Osteocyte (in vitro differentiated cells): ENCODE data around the gene COMMD2. TPM values are rescaled to one million over a fixed set of nuclear protein-coding genes. Genes with fewer than 3 reads are reported as not detected.

Source experiments
- DNase-seq: peaks from one replicate; pipeline ENCODE4 v3.0.0; 2021; ENCODE audit warnings: mixed read lengths; ENCODE audit not compliant: unreplicated experiment; ENCODE audit errors: extremely low spot score
- H3K27ac Mint-ChIP-seq: one replicate; pipeline ENCODE4 v1.8.0; 2021; ENCODE audit warnings: mild to moderate bottlenecking, mixed read lengths; ENCODE audit not compliant: unreplicated experiment
- H3K27me3 Mint-ChIP-seq: one replicate; pipeline ENCODE4 v1.8.0; 2021; ENCODE audit warnings: mixed read lengths; ENCODE audit not compliant: unreplicated experiment
- H3K36me3 Mint-ChIP-seq: one replicate; pipeline ENCODE4 v1.8.0; 2021; ENCODE audit warnings: mixed read lengths; ENCODE audit not compliant: unreplicated experiment
- H3K4me1 Mint-ChIP-seq: one replicate; pipeline ENCODE4 v1.8.0; 2021; ENCODE audit warnings: mixed read lengths; ENCODE audit not compliant: unreplicated experiment
- H3K4me3 Mint-ChIP-seq: one replicate; pipeline ENCODE4 v1.8.0; 2021; ENCODE audit warnings: mild to moderate bottlenecking, moderate library complexity, mixed read lengths; ENCODE audit not compliant: unreplicated experiment
- H3K9me3 Mint-ChIP-seq: one replicate; pipeline ENCODE4 v1.8.0; 2021; ENCODE audit warnings: mixed read lengths; ENCODE audit not compliant: unreplicated experiment
- CTCF ChIP-seq: fragments of 200-600 bp; sonication (generic); IDR thresholded peaks from 2 replicates; pipeline ENCODE4 v1.5.0; 2021; ENCODE audit warnings: antibody characterized with exemption, mild to moderate bottlenecking, moderate library complexity
- total RNA-seq: library from RNA; stranded (reverse); gene quantifications from 2 replicates; pipeline ENCODE4 v1.2.1, GENCODE V29; 2021

COMMD2 gene
- total RNA-seq, 1 donor from 2014 or later, result 49.7 TPM

GRCh38 chr3:149720918-149721317, 31.4 kb downstream of the COMMD2 start:
- peaks cover 9% of the 10 kb centered on the region for H3K36me3 Mint-ChIP-seq
- no peak overlapping the region for H3K4me3 Mint-ChIP-seq
- no peak overlapping the region for H3K27ac Mint-ChIP-seq
- H3K4me1 Mint-ChIP-seq, result no peaks in the 10 kb centered on the region
- H3K27me3 Mint-ChIP-seq, result no peaks in the 10 kb centered on the region
- H3K9me3 Mint-ChIP-seq, result peaks cover 19% of the 10 kb centered on the region
- TF ChIP-seq CTCF, result no peak
- no peak for DNase-seq

- Mint-ChIP-seq H3K27ac (no peak overlapping the region), H3K27me3 (no peaks in the 10 kb centered on the region), H3K4me3 (no peak overlapping the region), H3K4me1 (no peaks in the 10 kb centered on the region), H3K36me3 (peaks cover 7% of the 10 kb centered on the region), H3K9me3 (peaks cover 17% of the 10 kb centered on the region)
- no peak for DNase-seq
- TF ChIP-seq CTCF, result peak; percentile 84
These were observed 34.8 kb downstream of the COMMD2 start for GRCh38 chr3:149717391-149718056.

- H3K4me3 Mint-ChIP-seq, result no peak overlapping the region
- H3K9me3 Mint-ChIP-seq, result peaks cover 13% of the 10 kb centered on the region
- DNase-seq, result no peak
- no peaks in the 10 kb centered on the region for H3K4me1 Mint-ChIP-seq
- H3K27ac Mint-ChIP-seq, result no peak overlapping the region
- no peaks in the 10 kb centered on the region for H3K27me3 Mint-ChIP-seq
- peaks cover 6% of the 10 kb centered on the region for H3K36me3 Mint-ChIP-seq
- no peak for TF ChIP-seq CTCF
These were observed 35.3 kb downstream of the COMMD2 start for GRCh38 chr3:149716984-149717383.

GRCh38 chr3:149715247-149715646, 37.0 kb downstream of the COMMD2 start:
- Mint-ChIP-seq H3K36me3 (no peaks in the 10 kb centered on the region), H3K27me3 (no peaks in the 10 kb centered on the region)

More at GRCh38 chr3:149715247-149715646, 37.0 kb downstream of the COMMD2 start:
- Mint-ChIP-seq H3K4me3 (no peak overlapping the region), H3K9me3 (no peaks in the 10 kb centered on the region), H3K4me1 (no peaks in the 10 kb centered on the region), H3K27ac (no peak overlapping the region)
- no peak for DNase-seq
- no peak for TF ChIP-seq CTCF
